Ovary (tissue), 9 donors: ENCODE measurements around the gene DMP1. TPM values are rescaled to one million over a fixed set of nuclear protein-coding genes. Genes with fewer than 3 reads are reported as not detected.

Source experiments
- DNase-seq, 5 donors: peaks; one replicate each; pipeline ENCODE4 v3.0.0-alpha.2; 2019 to 2020
- H3K27ac ChIP-seq, 2 donors: fragments of 200-600 bp; one replicate each; pipeline versions ENCODE4 v1.5.1 to v1.8.0; 2019 to 2022
- H3K27me3 ChIP-seq: fragments of 200-600 bp; one replicate; pipeline ENCODE4 v1.8.0; 2022
- H3K36me3 ChIP-seq: fragments of 200-600 bp; sonication (generic); one replicate; pipeline ENCODE4 v1.5.1; 2019
- H3K4me1 ChIP-seq: one replicate; pipeline ENCODE4 v1.8.1; 2013; ENCODE audit warnings: mild to moderate bottlenecking, moderate library complexity; ENCODE audit not compliant: insufficient read depth
- H3K4me3 ChIP-seq: fragments of 200-600 bp; sonication (generic); one replicate; pipeline ENCODE4 v1.5.1; 2017
- H3K9me3 ChIP-seq, 2 donors: fragments of 200-600 bp in 1 of 2; sonication (generic) in 1 of 2; one replicate each; pipeline versions ENCODE4 v1.5.1 to v1.8.1; 2013 to 2019; ENCODE audit warnings: mild to moderate bottlenecking in 1 of 2, moderate library complexity in 1 of 2
- EP300 ChIP-seq: sonication (generic); formaldehyde crosslinking; IDR thresholded peaks from one replicate; pipeline ENCODE4 v1.6.1; 2017; ENCODE audit warnings: antibody characterized with exemption
- POLR2A ChIP-seq: fragments of 450-650 bp; IDR thresholded peaks from one replicate; pipeline ENCODE4 v1.6.1; 2017; ENCODE audit warnings: antibody characterized with exemption, mild to moderate bottlenecking, moderate library complexity
- WGBS, 3 donors: extraction: QIAGEN DNeasy Blood & Tissue Kit in 1 of 3; methylation state at CpG; one replicate each; pipeline versions ENCODE4 v1.1.5 to v1.1.7; 2013 to 2017; 5-methylcytosine and 5-hydroxymethylcytosine counted together
- intact Hi-C, 4 donors: fragments of 100-400 bp; cut with DNase I; formaldehyde crosslinking; loops; one replicate each; pipeline versions ENCODE4 v1.11.0 to v1.15.1; 2022 to 2023
- polyA plus RNA-seq, 2 donors: library from polyadenylated mRNA; stranded (reverse); fragments of 200-250 nt in 1 of 2; fragments of 350-450 nt in 1 of 2; fragmentation: Illumina TruSeq in 1 of 2; extraction: RNeasy Lipid Tissue Mini Kit (QIAGEN cat#74804) in 1 of 2; gene quantifications; one replicate each; pipeline ENCODE4 v1.2.3, GENCODE V29; 2013 to 2014
- total RNA-seq, 7 donors: library from RNA; depleted of rRNA in 2 of 7; stranded (reverse); fragments of >200 nt in 2 of 7; fragmentation: NEBNext Ultra II Directional in 3 of 7; extraction: Animal tissue kit (Norgen Biotek cat#: 25700) in 3 of 7; gene quantifications; one replicate each; pipeline versions ENCODE4 v1.1.0 to v1.2.4, GENCODE V29; 2016 to 2023
- TF ChIP-seq, protein P1 (sequence below), 3 donors: fragments of 450-650 bp in 2 of 3; fragments of 200-600 bp in 1 of 3; IDR thresholded peaks; one replicate each; pipeline versions ENCODE4 v1.5.1 to v1.8.0; 2016 to 2022; ENCODE audit warnings: antibody characterized with exemption in 3 of 3, mild to moderate bottlenecking in 1 of 3
- donor health status: DM: no; HTN: no; CAD: no; lungs with moderate emphysema.
- donor health status: DM: no; HTN: no; CAD: no.
- donor health status: Bipolar disorder and iron deficiency.
- donor health status: DM: yes; HTN: yes; CAD: no.
- donor health status: DM: no; HTN: no; CAD: no.
- donor health status: DM: yes; HTN: yes; CAD: no.

Gene DMP1
- total and polyA plus RNA-seq, 9 donors: not detected

DNA sequence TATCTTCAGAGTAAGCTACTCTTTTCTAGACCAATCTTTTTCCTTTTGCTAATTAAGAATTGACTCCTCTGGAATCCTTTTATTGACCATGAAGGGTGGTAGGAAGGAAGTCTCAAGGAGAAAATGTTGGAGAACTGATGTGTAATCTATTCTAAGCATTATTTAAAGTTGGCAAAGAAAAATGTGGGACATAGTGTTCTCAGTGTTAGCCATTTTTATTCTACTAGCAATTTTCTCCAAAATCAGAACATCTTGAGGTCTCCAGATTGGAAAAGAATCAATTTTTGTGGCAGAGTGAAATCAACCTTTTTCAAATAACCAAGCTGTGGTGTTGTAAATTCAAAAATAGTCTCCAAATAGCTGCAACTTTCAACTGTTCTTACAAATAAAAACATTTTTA, 18.4 kb upstream of the DMP1 start:
- no peak overlapping the region for H3K27ac ChIP-seq

DNA sequence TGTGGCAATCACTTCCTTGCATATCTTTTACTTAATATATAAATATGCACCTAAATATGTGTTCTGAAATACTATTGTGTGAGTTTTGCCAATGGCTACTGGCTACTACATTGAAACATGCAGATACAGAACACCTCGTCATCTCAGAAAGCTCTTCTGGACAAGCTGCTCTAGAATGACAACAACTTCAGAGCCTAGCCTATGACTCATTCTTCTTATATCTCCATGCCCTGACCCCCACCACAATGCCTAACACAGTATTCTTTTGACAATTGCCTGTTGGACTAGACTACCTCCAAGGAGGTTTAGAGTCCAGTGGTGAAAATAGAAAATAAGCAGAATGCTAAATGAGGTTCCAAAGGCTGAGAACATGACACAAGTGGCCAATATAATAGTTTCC, 17.6 kb upstream of the DMP1 start:
- H3K9me3 ChIP-seq: no peaks in the 10 kb centered on the region
- intact Hi-C loops: no loop called here
- no peak for TF ChIP-seq EP300
- TF ChIP-seq POLR2A: no peak
- TF ChIP-seq, protein P1, sequence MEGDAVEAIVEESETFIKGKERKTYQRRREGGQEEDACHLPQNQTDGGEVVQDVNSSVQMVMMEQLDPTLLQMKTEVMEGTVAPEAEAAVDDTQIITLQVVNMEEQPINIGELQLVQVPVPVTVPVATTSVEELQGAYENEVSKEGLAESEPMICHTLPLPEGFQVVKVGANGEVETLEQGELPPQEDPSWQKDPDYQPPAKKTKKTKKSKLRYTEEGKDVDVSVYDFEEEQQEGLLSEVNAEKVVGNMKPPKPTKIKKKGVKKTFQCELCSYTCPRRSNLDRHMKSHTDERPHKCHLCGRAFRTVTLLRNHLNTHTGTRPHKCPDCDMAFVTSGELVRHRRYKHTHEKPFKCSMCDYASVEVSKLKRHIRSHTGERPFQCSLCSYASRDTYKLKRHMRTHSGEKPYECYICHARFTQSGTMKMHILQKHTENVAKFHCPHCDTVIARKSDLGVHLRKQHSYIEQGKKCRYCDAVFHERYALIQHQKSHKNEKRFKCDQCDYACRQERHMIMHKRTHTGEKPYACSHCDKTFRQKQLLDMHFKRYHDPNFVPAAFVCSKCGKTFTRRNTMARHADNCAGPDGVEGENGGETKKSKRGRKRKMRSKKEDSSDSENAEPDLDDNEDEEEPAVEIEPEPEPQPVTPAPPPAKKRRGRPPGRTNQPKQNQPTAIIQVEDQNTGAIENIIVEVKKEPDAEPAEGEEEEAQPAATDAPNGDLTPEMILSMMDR (IDR thresholded peaks at IDR 0.05): no peak
- H3K36me3 ChIP-seq: no peaks in the 10 kb centered on the region
- no peak for DNase-seq
- H3K27me3 ChIP-seq: no peaks in the 10 kb centered on the region
- H3K4me1 ChIP-seq: peaks cover 2% of the 10 kb centered on the region
- H3K27ac ChIP-seq: no peak overlapping the region
- WGBS, 3 donors: 29 to 54% (median 32%) methylated on average over 1 of the region's 1 CpG
- no peak overlapping the region for H3K4me3 ChIP-seq

More for the DNA sequence above, 18.4 kb upstream of the DMP1 start:
- H3K4me1 ChIP-seq: peaks cover 2% of the 10 kb centered on the region
- TF ChIP-seq, protein P1 (IDR thresholded peaks at IDR 0.05): no peak
- no peak for TF ChIP-seq POLR2A
- no peak for TF ChIP-seq EP300
- H3K9me3 ChIP-seq: no peaks in the 10 kb centered on the region
- H3K27me3 ChIP-seq: no peaks in the 10 kb centered on the region
- intact Hi-C loops: no loop called here
- no peak for DNase-seq
- no peaks in the 10 kb centered on the region for H3K36me3 ChIP-seq
- no peak overlapping the region for H3K4me3 ChIP-seq

DNA sequence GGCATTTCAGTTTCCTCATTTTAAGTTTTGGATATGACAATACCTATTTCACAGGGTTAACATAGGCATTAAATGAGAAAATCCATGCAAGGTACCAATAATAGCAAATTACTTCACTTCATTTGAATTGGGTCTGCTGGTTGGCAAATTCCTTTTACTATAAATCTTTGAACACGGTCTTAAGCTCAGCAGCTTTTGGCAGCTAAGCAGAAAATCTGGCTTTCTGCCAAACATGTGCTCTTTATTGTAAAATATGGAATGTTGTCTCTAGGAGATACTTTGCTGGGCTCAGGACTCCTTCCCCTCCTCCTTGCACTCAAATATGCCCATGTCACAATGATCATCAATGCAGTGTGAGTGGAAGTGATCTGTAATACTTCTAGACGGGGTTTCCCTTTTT, 16.8 kb upstream of the DMP1 start:
- DNase-seq: no peak
- no peak overlapping the region for H3K4me3 ChIP-seq
- intact Hi-C loops: no loop called here
- H3K9me3 ChIP-seq: no peaks in the 10 kb centered on the region
- H3K4me1 ChIP-seq: peaks cover 2% of the 10 kb centered on the region
- no peak overlapping the region for H3K27ac ChIP-seq
- no peaks in the 10 kb centered on the region for H3K36me3 ChIP-seq
- 23 to 35% (median 31%) methylated on average over 2 of the region's 2 CpGs for WGBS, 3 donors
- no peaks in the 10 kb centered on the region for H3K27me3 ChIP-seq
- TF ChIP-seq EP300 (no peak), POLR2A (no peak)
- TF ChIP-seq, protein P1 (IDR thresholded peaks at IDR 0.05): no peak

DNA sequence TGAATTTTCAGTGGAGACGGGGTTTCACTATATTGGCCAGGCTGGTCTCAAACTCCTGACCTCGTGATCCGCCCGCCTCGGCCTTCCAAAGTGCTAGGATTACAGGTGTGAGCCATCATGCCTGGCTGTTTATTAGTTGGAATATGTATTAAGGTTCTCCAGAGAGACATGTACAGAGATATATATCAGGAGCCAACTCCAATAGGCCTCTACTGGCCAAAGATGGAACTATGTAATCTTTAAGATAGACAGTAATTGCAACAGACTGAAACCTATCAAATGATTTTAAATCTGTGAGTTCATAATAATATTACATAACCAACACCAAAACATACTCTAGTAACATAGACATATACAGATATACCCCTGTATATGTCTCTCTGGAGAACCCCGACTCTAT, 5.8 kb upstream of the DMP1 start:
- intact Hi-C loops: no loop called here
- DNase-seq: no peak
- 96 to 98% (median 98%) methylated on average over 6 of the region's 6 CpGs for WGBS, 3 donors
- Histone ChIP-seq H3K27me3 (no peaks in the 10 kb centered on the region), H3K9me3 (no peaks in the 10 kb centered on the region), H3K27ac (no peak overlapping the region), H3K4me3 (no peak overlapping the region), H3K4me1 (no peaks in the 10 kb centered on the region), H3K36me3 (no peaks in the 10 kb centered on the region)
- TF ChIP-seq, protein P1 (IDR thresholded peaks at IDR 0.05): no peak
- TF ChIP-seq EP300 (no peak), POLR2A (no peak)

DNA sequence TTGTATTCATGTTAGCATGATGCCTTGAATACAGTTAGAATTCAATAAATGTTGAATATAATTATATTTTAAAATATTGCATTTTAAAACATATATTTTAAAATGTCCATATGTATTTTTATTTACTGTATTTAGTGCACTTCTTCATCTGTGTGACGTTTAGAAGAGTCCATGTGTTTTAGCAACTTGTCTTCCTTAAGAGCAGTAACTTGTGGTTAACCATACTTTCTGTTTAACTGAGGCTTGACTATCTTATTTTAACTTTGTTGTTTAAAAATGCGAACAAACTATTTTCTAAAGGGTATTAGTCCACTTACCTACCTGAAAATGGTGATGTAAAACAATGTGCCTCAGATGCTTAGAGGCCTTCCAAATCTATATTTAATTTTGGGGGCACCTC, 858 bp downstream of the DMP1 start:
- no peak overlapping the region for H3K4me3 ChIP-seq
- intact Hi-C loops: no loop called here
- H3K36me3 ChIP-seq: no peaks in the 10 kb centered on the region
- no peak overlapping the region for H3K27ac ChIP-seq
- TF ChIP-seq EP300 (no peak), POLR2A (no peak)
- TF ChIP-seq, protein P1 (IDR thresholded peaks at IDR 0.05): no peak
- WGBS, 3 donors: 84 to 87% (median 84%) methylated on average over 2 of the region's 2 CpGs
- no peak for DNase-seq
- no peaks in the 10 kb centered on the region for H3K4me1 ChIP-seq
- H3K27me3 ChIP-seq: no peaks in the 10 kb centered on the region
- H3K9me3 ChIP-seq: no peaks in the 10 kb centered on the region
